ENCODE data around the gene CCDC187.

Gene CCDC187

DNA sequence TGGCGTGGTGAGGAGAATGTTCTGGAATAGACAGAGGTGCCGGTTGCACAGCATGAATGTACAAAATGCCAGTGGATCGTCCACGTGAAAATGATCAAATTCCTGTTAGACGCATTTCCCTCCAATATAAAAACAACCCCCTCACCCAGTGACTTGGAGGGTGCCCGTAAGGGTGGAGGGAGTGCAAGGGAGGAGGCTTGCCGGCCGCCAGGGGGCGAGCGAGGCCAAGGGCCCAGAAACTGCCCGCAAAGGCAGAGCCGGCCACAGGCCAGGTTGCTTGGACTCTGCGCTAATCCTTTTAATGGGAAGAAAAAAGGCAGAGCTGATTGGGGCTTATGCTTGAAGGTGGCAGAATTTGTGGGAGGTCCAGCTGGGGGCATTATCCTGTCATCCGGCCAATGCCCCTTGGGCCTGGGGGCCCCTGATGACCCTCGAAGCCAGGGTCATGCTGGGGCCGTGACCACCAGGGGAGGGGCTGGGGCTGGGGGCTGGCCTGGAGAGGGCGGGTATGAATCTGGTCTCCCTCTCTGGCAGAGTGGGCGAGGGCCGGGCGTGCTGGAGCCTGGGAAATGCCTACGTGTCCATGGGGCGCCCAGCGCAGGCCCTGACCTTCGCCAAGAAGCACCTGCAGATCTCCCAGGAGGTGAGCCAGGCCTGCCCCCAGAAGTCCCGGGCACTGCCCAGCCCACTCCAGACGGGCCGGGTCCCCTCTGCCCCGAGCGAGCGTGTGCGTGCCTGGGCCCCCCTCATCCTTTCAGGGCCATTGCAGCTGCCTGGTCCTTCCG lies 35.5 kb upstream of the CCDC187 start:
- DNase-seq, result no peak

DNA sequence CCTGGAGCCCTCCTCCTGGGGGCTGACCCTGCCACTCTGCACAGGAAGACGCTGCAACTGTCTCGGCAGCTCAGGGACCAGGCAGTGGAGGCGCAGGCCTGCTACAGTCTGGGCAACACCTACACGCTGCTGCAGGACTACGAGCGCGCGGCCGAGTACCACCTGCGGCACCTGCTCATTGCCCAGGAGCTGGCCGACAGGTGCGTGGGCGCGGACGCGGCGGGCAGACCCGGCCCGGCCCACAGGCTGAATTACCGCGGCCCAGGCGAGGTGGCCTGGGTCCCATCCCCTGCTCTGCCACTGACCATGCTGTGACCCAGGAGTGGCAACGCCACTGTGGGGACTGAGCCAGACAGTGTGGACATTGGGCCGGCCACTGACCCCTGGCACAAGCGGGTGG lies 34.6 kb upstream of the CCDC187 start:
- no peak for DNase-seq

DNA sequence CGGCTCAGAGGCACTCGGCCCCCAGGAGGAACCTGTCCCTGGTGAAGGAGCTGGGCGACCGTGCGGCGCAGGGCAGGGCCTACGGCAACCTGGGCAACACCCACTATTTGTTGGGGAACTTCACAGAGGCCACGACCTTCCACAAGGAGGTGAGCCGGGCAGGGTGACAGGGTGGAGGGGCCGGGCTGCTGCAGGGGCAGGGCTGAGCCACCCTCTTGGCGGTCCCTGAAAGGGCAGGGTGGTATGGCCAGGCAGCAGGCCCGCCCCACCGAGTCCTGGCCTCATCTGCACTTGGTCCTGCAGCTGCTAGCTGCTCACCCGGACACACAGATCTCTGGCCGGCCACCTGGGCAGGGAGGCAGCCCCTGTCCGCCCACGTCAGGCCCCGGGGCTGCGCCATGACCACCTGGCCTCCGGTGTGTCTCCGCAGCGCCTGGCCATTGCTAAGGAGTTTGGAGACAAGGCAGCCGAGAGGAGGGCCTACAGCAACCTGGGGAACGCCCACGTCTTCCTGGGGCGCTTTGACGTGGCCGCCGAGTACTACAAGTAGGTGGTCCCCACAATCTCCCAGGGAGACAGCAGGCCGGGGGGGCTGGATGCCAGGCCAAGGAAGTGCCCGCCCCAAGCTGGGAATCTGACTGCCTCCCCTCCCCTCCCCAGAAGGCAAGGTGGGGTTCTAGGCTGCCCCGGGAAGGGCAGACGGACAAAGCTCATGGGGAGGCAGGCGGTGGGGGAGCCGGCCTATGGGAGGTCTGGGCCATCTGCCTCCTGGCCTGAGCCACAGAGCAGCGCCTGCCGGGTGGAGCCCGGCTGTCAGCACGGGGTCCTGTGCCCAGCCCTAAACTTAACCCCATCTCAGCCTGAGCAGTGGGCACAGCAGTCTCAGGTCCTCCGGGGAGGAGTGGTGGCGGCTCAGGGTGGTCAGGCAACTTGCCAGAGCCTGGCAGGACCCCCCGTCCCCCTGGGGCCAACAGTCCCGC lies 33.8 kb upstream of the CCDC187 start:
- no peak for DNase-seq

DNA sequence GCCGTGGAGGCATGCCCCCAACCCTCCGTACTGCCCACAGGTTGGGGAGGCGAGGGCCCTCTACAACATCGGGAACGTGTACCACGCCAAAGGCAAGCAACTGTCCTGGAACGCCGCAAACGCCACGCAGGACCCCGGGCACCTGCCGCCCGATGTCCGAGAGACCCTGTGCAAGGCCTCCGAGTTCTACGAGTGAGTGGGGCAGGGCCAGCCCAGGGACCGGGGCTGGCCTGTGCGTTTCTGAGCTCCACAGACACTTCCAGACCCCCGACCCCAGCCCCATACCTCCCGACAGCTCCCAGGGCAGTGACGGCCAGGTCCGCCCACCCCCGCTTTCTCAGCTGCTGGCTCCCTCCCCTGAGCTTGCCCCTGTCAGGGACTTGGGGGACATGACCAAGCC lies 33.0 kb upstream of the CCDC187 start:
- DNase-seq, result no peak

DNA sequence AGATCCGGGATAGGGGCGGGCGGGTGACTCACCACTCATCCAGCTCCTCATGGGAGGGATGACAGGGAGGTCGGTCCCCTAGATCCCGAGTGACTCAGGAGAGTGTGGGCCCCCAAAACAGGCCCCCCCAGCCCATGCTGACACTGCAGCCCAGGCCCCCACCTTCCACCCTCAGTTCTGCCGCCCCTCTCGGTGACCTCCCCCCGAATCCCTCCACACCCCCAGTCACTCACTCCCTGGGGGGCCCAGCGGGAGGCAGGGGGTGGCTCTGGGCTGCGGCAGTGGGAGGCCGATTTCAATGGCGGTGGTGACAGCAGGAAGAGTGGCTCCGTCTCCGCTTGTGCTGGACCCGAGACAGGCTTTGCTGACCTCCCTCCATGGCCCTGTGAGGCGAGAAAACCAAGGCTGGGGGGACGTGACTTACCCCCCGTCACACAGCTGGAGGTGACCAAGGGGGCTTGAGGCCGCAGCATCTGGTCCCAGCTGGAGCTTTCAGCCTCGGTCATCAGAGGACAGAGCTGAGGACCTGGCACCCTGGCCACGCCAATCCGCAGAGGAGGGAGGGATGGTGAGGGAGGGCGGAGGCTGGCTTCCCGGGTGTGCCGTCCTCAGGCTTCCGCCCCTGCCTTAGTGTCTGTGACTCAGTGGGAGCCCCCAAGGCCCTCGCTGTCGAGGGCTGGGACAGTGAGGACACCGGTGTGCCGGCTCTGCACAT lies 32.4 kb upstream of the CCDC187 start:
- no peak for DNase-seq

DNA sequence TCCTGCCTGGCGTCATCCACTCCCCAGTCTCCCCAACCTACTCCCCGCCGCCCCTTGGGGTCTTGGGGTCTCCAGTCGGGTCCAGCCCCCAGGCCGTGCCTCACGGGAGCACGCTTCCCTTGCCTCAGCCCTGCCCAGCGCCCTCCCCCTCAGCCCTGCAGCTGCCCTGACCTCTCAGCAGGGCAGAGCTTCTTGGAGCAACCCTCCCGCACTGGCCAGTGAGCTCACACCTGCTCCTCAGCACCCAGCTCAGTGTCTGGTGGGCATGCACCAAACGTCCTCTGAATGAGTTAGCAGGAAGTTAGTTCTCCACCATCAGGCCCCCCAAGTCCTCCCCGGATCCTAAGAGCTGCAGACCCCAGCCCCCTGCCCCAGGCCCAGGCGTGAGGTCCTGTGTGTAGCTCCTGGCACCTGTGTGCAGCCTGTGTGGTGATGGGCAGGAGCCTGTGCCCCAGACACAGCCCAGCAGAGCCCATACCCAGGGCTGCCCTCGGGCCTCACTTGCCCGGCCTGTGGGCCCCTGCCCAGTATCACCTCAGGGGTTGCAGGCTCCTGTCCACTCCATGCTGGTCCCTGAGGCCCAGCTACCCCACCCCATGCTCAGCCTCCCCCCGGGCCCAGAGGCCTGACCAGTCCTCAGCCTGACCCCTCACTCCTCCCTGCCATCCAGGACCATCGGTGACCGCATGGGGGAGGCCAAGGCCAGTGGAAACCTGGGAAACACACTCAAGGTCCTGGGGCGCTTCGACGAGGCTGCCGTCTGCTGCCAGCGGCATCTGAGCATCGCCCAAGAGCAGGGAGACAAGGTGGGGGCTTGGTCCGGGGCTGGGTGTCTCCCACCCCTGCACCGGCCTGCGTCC lies 31.6 kb upstream of the CCDC187 start:
- no peak for DNase-seq

DNA sequence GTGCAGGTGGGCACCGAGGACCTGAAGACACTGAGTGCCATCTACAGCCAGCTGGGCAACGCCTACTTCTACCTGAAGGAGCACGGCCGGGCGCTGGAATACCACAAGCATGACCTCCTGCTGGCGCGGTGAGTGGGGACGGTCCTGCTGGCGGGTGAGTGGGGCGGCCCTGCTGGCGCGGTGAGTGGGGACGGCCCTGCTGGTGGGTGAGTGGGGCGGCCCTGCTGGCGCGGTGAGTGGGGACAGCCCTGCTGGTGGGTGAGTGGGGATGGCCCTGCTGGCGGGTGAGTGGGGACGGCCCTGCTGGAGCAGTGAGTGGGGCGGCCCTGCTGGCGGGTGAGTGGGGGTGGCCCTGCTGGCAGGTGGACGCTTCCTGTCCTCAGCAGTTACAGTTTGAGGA lies 30.6 kb upstream of the CCDC187 start:
- DNase-seq, result no peak

DNA sequence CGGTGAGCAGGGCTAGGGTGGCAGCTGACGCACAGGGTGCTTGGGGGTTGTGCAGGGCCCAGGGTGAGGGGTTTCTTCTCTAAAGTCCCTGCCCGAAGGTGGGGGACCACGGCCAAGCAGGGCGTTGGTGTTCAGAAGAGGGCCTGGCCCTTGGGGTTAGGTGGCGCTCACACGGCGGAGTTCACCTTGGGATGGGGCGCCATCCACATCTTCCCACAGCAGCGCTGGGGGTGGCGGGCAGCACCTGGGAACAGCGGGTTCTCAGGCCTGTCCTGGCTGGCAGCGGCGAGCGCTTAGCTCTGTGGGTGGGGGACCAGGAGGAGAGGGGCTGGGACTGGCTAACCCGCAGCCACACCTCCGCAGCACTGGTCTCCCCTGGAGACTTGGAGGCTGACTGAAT lies 29.6 kb upstream of the CCDC187 start:
- DNase-seq, result no peak

DNA sequence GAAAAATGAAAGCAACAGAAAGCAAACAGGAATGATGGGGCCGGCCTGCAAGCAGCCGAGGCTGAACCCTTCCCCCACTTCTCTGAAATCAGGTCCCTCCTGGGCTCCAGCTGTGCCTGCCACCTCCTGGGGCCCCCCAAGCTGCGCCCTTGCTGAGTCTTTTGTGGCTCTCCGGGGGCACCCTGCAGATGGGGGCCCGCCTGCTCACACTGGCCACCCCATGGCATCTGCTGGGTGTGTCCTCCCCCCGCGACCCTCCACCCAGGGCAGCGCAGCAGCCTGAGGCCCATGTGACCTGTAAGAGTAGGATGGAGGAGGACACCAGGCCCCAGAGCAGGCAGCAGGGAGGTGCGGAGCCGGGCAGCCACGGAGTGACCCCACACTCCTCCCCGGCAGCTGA lies 29.2 kb upstream of the CCDC187 start:
- no peak for DNase-seq

DNA sequence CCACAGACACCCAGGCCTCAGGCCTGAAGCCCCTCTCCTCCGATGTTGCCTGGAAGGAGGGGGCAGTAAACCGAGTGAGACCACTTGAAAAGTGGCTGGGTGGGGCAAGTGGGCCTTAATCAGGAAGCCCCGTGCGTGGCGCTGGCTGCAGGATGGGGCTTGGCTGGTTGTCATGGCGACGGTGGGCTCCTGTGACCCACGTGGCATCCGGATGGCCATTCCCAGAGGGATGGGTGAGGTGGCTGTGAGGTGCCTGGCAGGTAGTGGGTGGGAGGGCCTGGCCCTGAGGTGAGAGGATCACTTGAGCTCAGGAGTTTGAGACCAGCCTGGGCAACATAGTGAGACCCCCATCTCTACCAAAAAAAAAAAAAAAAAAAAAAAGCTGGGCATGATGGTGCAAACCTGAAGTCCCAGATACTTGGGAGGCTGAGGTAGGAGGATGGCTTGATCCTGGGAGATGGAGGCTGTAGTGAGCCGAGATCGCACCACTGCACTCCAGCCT lies 28.6 kb upstream of the CCDC187 start:
- no peak for DNase-seq

DNA sequence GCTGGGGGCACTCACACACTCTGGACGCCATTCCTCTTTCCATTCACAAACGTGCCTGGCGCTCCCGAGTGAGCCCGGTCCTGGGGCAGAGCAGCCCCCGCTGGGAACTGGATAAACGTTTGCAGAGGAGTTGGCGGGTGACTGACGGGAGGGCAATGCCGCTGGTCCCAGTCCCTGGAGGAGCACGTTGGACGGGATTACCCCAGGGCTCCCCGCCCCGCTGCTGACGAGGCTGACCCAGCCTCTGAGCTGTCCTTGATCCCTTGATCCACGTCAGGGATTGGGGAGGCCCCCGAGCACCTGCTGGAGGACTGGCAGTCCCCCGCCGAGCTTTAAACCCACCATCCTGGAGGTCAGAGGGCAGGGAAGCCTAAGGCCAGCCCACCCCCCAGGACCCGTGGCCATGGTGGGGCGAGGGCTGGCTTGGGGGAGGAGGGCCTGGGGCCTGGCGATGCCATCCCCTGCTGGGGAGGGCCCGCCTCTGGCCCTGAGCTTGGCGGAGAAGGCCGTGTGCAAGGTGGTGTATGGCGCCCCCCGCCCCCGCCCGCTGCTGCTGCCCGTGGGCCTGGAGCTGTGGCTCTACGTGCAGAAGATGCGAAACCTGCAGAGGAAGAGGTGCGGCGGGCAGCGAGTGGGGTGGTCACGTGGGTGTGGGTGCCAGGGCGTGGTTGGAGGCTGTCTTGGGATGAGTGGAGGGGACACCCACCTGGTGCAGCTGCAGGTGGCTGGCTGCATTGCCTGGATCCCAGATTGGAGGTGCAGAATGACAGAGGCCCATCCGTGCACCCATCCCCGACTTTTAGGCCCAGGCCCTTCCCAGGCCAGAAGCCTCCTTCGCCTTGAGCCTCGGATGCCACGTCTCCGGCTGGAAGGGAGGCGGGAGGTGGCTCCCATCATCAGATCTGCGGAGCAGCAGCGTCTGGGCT lies 27.9 kb upstream of the CCDC187 start:
- no peak for DNase-seq

DNA sequence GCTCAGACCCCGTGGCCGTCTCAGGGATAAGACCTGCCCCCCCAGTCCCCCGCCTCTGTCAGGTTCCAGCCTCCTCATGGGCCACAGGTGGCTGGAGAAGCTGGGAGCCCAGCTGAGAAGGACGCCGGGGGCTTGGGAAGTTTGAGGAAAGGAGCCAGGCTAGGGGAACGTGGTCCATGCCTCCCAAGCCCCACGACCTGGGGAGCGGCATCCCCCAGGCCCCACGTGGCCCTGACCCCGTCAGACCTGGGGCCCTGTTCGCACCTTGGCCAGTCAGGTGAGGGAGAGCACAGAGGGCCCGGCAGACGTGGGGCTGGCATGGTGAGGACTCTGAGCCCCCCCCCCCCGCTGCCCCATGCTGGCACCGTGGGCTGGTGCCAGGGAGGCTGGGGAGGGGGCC lies 27.1 kb upstream of the CCDC187 start:
- DNase-seq, result no peak

DNA sequence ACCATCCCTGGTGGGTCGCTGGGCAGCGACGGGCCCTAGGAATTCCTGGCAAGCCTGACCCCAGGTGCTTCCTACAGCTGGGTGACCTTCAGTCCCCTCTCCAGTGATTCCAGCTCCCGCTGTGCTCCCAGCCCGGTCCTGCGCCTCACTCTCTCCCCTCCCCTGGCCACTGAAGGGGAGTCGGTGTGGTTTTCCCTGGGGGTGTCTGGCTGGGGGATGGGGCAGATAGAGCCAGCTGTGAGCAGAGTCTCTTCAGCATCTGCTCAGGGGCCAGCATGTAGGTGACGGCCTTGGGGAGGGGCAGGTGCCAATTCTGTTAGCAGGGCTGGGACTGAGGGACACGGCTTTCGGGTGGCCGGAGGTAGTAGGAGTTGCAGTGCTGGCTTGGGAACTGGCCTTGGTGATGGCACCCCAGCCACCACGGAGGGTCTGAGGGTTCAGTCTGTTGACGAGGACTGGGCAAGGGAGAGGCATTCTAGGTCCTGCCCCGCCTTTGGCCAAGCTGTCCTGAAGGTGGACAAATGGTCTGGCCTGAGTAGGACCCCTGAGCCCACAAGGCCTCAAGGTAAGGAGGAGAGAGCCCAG lies 26.6 kb upstream of the CCDC187 start:
- DNase-seq, result no peak

DNA sequence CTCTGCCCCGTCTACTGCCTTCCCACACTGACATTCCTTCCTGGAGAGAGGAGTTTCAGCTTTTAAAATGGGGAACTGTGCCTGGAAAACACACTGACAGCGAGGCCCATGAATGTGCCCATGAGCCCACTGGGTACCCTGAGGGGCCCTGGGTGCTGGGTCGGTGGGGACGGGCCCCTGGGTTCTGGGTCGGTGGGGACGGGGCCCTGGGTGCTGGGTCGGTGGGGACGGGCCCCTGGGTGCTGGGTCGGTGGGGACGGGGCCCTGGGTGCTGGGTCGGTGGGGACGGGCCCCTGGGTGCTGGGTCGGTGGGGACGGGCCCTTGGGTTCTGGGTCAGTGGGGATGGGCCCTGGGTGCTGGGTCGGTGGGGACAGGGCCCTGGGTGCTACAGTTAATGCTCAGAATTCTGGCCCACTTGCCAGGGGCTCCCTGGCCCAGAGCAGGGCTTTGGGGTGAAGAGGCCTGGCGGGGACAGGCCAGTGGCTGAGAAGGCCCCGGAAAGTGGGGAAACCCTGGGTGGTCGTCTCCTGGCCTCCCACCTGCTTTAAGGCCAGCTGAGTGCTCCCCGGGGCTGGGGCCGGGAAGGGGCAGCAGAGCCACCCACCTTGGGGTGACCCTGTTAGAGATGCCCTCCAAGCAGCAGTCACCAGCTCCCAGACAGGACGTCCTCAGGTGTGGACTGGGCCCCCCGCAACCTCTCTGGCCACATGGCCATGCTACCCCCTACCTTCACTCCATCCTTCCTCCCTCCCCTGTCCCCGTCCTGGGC lies 25.9 kb upstream of the CCDC187 start:
- no peak for DNase-seq

DNA sequence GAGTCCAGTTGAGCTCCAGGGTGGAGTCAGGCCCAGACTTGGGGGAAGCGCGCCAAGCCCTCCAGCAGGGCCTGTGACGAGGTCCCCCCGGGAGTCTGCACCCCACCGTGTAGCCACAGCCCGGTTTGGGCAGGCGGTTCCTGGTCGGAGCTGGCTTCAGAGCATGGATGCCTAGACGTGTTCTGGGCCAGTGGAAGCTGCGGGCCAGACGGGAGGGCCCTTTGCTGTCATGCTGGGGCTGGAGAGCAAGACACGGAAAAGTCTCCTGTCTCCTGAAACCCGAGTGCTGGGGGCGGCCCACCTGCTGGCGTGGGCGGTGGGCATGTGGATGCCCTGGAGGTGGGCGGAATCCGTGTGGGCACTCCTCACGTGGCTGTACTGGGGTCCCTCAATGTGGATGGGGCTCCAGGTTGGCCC lies 25.3 kb upstream of the CCDC187 start:
- DNase-seq, result no peak

DNA sequence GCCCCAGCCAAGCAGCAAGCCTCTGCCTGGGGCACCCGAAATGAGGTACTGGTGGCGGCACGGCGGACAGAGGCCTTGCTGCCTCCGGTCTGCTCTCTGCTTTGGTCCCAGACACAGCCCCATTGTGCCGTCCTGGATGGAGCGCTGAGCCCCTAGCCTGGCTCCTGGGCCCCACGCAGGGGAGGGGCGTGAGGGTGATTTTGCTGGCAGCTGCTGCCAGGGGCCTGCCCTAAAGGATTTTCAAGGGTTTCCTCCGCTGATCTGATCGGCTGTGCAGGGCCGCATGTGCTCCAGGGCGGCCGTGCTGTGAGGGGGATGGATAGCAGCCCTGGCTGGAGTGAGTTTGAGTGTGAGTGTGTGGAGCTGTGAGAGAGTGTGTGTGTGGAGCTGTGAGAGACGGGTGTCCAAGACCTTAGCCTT lies 24.7 kb upstream of the CCDC187 start:
- DNase-seq, result no peak

DNA sequence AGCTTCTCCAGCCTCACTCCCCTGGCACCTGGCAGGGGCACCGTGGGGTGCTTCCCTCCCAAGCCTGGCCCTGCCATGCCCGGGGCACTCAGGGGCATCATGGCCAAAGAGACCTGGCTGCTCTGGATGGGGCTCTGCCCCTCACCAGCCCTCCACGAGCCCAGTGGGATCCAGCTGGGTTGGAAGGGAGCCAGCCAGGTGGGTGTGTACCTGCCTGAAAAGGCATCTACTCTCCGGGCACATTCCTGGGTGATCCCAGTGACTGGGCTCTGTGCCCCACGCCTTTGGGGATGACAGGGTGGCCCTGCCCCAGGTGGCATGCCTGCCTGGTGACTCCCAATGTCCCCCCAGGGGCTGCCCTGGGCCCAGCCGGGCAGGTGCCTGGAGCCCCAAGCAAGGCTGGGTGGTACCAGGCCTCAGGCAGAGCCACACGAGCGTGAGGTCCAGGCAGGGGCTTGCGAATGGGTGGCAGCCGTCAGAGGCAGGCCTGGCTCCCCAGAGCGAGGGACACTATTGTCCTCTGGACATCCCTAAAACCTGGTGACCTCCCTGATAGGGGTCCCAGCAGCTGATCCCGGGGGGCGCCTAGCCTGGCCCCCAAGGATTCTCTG lies 24.2 kb upstream of the CCDC187 start:
- DNase-seq, result no peak

DNA sequence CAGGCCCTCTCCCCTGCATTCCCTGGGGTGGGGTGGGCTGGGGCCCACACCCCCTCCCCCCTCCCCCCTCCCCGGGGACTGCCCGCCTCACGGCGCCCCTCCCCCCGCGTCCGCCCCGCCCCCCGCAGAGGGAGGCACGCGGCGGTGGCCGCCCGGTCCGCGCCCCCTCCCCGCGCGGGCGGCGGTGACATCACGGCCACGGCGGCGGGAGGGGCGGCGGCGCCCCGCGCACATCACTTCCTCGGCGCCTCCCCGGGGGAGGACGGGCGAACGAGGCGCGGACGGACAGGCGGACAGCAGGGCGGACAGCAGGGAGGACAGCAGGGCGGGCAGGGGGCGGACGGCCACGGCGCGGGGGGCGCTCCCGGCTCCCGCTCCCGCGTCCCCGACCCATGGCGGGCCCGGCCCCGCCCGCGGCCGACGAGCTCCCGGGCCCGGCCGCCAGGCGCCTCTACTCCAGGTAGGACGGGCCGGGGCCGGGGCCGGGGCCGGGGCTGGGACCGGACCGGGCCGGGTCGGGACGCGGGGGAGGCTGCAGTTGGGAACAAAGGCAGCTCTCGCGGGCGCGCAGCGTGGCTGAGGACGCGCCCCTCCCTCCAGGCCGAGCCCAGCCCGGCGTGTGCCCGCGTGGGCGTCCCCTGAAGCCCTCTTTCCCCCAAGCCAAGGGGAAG lies 23.5 kb upstream of the CCDC187 start, which contains the start of gene GPSM1:
Gene GPSM1 (plus strand): TSS at position 236 of the 671 bp plus-strand sequence. CDS start 157 bp downstream, at position 393.
- DNase-seq, result no peak

Measured in NCI-H524 treated with DMSO at 0.1 percent for 48 hours (cell line).